GM23338 (cell line): ENCODE measurements around the gene RBM19. TPM values are rescaled to one million over a fixed set of nuclear protein-coding genes. Genes with fewer than 3 reads are reported as not detected.

ENCODE experiments used
- ATAC-seq: fragments of 200-7000 bp; cut with Tn5 transposase; 3 replicates; pipeline ENCODE4 v1.9.1; 2020
- DNase-seq: peaks from one replicate; pipeline ENCODE4 v3.0.0-alpha.2; 2015; ENCODE audit warnings: low spot score
- H2AFZ ChIP-seq: fragments of 200-600 bp; sonication (generic); 2 replicates; pipeline ENCODE4 v1.8.0; 2016; ENCODE audit warnings: antibody characterized with exemption, mild to moderate bottlenecking, moderate library complexity
- H3F3A ChIP-seq: fragments of 200-600 bp; sonication (generic); replicated peaks from 2 replicates; pipeline ENCODE4 v1.8.0; 2017; ENCODE audit warnings: antibody characterized with exemption, mixed run types, low read depth
- H3K27ac ChIP-seq: fragments of 200-600 bp; sonication (generic); 2 replicates; pipeline ENCODE4 v1.6.1; 2016; ENCODE audit warnings: low read depth
- H3K27me3 ChIP-seq: fragments of 200-600 bp; sonication (generic); 2 replicates; pipeline ENCODE4 v1.8.0; 2016; ENCODE audit warnings: mild to moderate bottlenecking, mixed run types, moderate library complexity; ENCODE audit not compliant: insufficient read depth
- H3K36me3 ChIP-seq: fragments of 200-600 bp; sonication (generic); 2 replicates; pipeline ENCODE4 v1.8.0; 2016; ENCODE audit warnings: mild to moderate bottlenecking; ENCODE audit not compliant: insufficient read depth
- H3K4me1 ChIP-seq: fragments of 200-600 bp; sonication (generic); 2 replicates; pipeline ENCODE4 v1.8.0; 2016; ENCODE audit warnings: mild to moderate bottlenecking, moderate library complexity; ENCODE audit not compliant: insufficient read depth
- H3K4me2 ChIP-seq: fragments of 200-600 bp; sonication (generic); 2 replicates; pipeline ENCODE4 v1.7.1; 2017; ENCODE audit warnings: mixed run types
- H3K4me3 ChIP-seq: fragments of 200-600 bp; sonication (generic); 2 replicates; pipeline ENCODE4 v1.6.1; 2016; ENCODE audit warnings: mixed run types
- H3K79me2 ChIP-seq: fragments of 200-600 bp; sonication (generic); replicated peaks from 2 replicates; pipeline ENCODE4 v1.8.0; 2017; ENCODE audit warnings: mild to moderate bottlenecking; ENCODE audit not compliant: insufficient read depth
- H3K9me2 ChIP-seq: fragments of 200-600 bp; sonication (generic); 2 replicates; pipeline ENCODE4 v1.8.0; 2017; ENCODE audit not compliant: insufficient read depth
- H4K20me1 ChIP-seq: fragments of 200-600 bp; sonication (generic); replicated peaks from 2 replicates; pipeline ENCODE4 v1.8.0; 2017; ENCODE audit warnings: mild to moderate bottlenecking; ENCODE audit not compliant: insufficient read depth
- H3K27ac Mint-ChIP-seq: 2 replicates; pipeline ENCODE4 v1.8.0; 2020; ENCODE audit warnings: inconsistent platforms, mild to moderate bottlenecking, moderate library complexity, mixed read lengths
- H3K27me3 Mint-ChIP-seq: 3 replicates; pipeline ENCODE4 v1.8.0; 2022; ENCODE audit warnings: low read depth, mild to moderate bottlenecking, moderate library complexity, mixed read lengths, inconsistent platforms; ENCODE audit not compliant: insufficient read depth, poor library complexity
- H3K36me3 Mint-ChIP-seq: 3 replicates; pipeline ENCODE4 v1.8.0; 2021; ENCODE audit warnings: low read depth, mild to moderate bottlenecking, inconsistent platforms, moderate library complexity, mixed read lengths
- H3K4me1 Mint-ChIP-seq: 3 replicates; pipeline ENCODE4 v1.8.0; 2020; ENCODE audit warnings: mild to moderate bottlenecking, inconsistent platforms, mixed read lengths
- H3K4me3 Mint-ChIP-seq: 3 replicates; pipeline ENCODE4 v1.8.0; 2021; ENCODE audit warnings: moderate library complexity, mild to moderate bottlenecking, inconsistent platforms, mixed read lengths
- H3K9me3 Mint-ChIP-seq: 3 replicates; pipeline ENCODE4 v1.8.0; 2020; ENCODE audit warnings: moderate library complexity, mild to moderate bottlenecking, inconsistent platforms, mixed read lengths
- EZH2 ChIP-seq: fragments of 200-600 bp; sonication (generic); IDR thresholded peaks from one replicate; pipeline ENCODE4 v1.8.0; 2017; ENCODE audit warnings: antibody characterized with exemption, mild to moderate bottlenecking, low read depth; ENCODE audit not compliant: unreplicated experiment
- EZH2phosphoT487 ChIP-seq: fragments of 200-600 bp; sonication (generic); IDR thresholded peaks from one replicate; pipeline ENCODE4 v1.8.1; 2018; ENCODE audit warnings: antibody characterized with exemption; ENCODE audit not compliant: unreplicated experiment
- NANOG ChIP-seq: IDR thresholded peaks from 2 replicates; pipeline ENCODE4 v1.6.1; 2016; ENCODE audit warnings: antibody characterized with exemption, borderline replicate concordance
- STAT1 ChIP-seq: IDR thresholded peaks from one replicate; pipeline ENCODE4 v1.6.1; 2016; ENCODE audit warnings: antibody characterized with exemption; ENCODE audit not compliant: unreplicated experiment
- ZNF114 ChIP-seq: fragments of 250-450 bp; sonication (Bioruptor Pico); IDR thresholded peaks from 2 replicates; pipeline ENCODE4 v1.5.0; 2020; ENCODE audit warnings: mild to moderate bottlenecking, moderate library complexity
- polyA plus RNA-seq: library from polyadenylated mRNA; unstranded; fragments of >200 nt; fragmentation: Nextera tagmentation; extraction: Ambion mirVana; gene quantifications from 2 replicates; pipeline ENCODE4 v1.2.1, GENCODE V29; 2016
- total RNA-seq: library from RNA; depleted of rRNA; stranded (reverse); fragments of >200 nt; shearing (Covaris generic); gene quantifications from 2 replicates; pipeline ENCODE4 v1.2.3, GENCODE V29; 2014
- TF ChIP-seq, protein P1 (sequence below): fragments of 250-450 bp; sonication (Bioruptor Pico); IDR thresholded peaks from 2 replicates; pipeline ENCODE4 v1.5.0; 2020; ENCODE audit warnings: mild to moderate bottlenecking, moderate library complexity
- TF ChIP-seq, protein P2 (sequence below), 2 experiments: fragments of 200-600 bp in 1 of 2; sonication (generic) in 1 of 2; conservative IDR thresholded peaks; 2 replicates each; pipeline versions ENCODE4 v1.5.1 to v1.6.1; 2016 to 2017; ENCODE audit warnings: antibody characterized with exemption in 2 of 2, low read depth in 2 of 2, mild to moderate bottlenecking in 2 of 2, moderate library complexity in 1 of 2

Gene RBM19
- total and polyA plus RNA-seq, 2 experiments from 2014 or later = 43.4 to 56.7 TPM

DNA sequence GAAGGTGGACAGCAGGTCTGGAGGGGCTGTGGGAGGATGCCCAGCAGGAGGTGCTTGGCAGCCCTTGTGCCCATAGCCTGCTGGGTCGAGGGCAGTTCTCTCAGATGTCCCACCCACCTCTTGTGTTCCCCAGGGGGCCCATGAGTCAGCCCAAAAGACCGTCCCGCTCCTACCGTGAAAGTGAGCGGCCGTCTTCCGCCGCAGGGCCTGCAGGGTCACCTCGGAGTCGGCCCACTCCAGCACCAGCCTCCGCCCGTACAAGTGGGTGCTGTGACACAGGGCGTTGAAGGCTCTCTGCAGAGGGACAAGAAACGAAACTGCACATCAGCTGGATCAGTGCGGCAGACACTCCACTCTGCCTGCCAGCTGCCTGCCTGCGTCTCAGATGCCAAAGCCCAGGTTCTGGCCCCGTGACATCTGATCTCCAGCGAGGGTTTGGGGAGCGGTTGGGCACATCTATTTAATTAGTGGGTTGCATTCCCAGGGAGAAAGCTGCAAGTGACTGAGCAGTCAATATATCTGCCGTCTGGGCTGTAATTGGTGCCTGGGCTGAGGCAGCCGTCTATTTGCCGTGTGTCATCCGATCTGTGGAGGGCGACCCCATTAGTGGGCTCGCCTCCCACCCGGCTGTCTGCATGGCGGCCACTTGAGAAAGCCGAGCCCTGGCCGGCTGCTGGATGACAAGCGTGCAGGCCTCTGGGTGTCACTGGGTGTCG is 121.5 kb downstream of the RBM19 start:
- Histone ChIP-seq H3K27ac (no peak overlapping the region), H3K27me3 (no peaks in the 10 kb centered on the region), H3K4me2 (no peak overlapping the region), H3K79me2 (no peaks in the 10 kb centered on the region), H3K9me2 (no peaks in the 10 kb centered on the region), H4K20me1 (no peaks in the 10 kb centered on the region), H3K4me3 (no peak overlapping the region), H2AFZ (no peak overlapping the region), H3K36me3 (no peaks in the 10 kb centered on the region), H3F3A (0 out of 2 replicates have a peak, but pooled peaks cover 4% of the 10 kb centered on the region), H3K4me1 (no peaks in the 10 kb centered on the region)
- TF ChIP-seq EZH2 = no peak
- TF ChIP-seq, protein P1, sequence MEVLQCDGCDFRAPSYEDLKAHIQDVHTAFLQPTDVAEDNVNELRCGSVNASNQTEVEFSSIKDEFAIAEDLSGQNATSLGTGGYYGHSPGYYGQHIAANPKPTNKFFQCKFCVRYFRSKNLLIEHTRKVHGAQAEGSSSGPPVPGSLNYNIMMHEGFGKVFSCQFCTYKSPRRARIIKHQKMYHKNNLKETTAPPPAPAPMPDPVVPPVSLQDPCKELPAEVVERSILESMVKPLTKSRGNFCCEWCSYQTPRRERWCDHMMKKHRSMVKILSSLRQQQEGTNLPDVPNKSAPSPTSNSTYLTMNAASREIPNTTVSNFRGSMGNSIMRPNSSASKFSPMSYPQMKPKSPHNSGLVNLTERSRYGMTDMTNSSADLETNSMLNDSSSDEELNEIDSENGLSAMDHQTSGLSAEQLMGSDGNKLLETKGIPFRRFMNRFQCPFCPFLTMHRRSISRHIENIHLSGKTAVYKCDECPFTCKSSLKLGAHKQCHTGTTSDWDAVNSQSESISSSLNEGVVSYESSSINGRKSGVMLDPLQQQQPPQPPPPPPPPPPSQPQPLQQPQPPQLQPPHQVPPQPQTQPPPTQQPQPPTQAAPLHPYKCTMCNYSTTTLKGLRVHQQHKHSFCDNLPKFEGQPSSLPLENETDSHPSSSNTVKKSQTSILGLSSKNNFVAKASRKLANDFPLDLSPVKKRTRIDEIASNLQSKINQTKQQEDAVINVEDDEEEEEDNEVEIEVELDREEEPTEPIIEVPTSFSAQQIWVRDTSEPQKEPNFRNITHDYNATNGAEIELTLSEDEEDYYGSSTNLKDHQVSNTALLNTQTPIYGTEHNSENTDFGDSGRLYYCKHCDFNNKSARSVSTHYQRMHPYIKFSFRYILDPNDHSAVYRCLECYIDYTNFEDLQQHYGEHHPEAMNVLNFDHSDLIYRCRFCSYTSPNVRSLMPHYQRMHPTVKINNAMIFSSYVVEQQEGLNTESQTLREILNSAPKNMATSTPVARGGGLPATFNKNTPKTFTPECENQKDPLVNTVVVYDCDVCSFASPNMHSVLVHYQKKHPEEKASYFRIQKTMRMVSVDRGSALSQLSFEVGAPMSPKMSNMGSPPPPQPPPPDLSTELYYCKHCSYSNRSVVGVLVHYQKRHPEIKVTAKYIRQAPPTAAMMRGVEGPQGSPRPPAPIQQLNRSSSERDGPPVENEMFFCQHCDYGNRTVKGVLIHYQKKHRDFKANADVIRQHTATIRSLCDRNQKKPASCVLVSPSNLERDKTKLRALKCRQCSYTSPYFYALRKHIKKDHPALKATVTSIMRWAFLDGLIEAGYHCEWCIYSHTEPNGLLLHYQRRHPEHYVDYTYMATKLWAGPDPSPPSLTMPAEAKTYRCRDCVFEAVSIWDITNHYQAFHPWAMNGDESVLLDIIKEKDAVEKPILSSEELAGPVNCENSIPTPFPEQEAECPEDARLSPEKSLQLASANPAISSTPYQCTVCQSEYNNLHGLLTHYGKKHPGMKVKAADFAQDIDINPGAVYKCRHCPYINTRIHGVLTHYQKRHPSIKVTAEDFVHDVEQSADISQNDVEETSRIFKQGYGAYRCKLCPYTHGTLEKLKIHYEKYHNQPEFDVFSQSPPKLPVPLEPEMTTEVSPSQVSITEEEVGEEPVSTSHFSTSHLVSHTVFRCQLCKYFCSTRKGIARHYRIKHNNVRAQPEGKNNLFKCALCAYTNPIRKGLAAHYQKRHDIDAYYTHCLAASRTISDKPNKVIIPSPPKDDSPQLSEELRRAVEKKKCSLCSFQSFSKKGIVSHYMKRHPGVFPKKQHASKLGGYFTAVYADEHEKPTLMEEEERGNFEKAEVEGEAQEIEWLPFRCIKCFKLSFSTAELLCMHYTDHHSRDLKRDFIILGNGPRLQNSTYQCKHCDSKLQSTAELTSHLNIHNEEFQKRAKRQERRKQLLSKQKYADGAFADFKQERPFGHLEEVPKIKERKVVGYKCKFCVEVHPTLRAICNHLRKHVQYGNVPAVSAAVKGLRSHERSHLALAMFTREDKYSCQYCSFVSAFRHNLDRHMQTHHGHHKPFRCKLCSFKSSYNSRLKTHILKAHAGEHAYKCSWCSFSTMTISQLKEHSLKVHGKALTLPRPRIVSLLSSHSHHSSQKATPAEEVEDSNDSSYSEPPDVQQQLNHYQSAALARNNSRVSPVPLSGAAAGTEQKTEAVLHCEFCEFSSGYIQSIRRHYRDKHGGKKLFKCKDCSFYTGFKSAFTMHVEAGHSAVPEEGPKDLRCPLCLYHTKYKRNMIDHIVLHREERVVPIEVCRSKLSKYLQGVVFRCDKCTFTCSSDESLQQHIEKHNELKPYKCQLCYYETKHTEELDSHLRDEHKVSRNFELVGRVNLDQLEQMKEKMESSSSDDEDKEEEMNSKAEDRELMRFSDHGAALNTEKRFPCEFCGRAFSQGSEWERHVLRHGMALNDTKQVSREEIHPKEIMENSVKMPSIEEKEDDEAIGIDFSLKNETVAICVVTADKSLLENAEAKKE (CRISPR knock-in tag) = no peak
- TF ChIP-seq, protein P2, sequence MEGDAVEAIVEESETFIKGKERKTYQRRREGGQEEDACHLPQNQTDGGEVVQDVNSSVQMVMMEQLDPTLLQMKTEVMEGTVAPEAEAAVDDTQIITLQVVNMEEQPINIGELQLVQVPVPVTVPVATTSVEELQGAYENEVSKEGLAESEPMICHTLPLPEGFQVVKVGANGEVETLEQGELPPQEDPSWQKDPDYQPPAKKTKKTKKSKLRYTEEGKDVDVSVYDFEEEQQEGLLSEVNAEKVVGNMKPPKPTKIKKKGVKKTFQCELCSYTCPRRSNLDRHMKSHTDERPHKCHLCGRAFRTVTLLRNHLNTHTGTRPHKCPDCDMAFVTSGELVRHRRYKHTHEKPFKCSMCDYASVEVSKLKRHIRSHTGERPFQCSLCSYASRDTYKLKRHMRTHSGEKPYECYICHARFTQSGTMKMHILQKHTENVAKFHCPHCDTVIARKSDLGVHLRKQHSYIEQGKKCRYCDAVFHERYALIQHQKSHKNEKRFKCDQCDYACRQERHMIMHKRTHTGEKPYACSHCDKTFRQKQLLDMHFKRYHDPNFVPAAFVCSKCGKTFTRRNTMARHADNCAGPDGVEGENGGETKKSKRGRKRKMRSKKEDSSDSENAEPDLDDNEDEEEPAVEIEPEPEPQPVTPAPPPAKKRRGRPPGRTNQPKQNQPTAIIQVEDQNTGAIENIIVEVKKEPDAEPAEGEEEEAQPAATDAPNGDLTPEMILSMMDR (conservative IDR thresholded peaks at IDR 0.05; ENCODE audit: low read depth in 2 of 2) = no peak
- TF ChIP-seq STAT1 = no peak
- no peak for TF ChIP-seq NANOG
- no peak for TF ChIP-seq EZH2phosphoT487
- TF ChIP-seq ZNF114 = no peak
- H3K27me3 Mint-ChIP-seq = no peaks in the 10 kb centered on the region
- peak overlapping the region; percentile 82 for H3K27ac Mint-ChIP-seq
- no peak overlapping the region for H3K4me3 Mint-ChIP-seq
- ATAC-seq = no peak
- no peak for DNase-seq
- peaks cover 4% of the 10 kb centered on the region; the same call in 2 of the 3 replicates for H3K4me1 Mint-ChIP-seq
- H3K9me3 Mint-ChIP-seq = no peaks in the 10 kb centered on the region
- peaks cover 6% of the 10 kb centered on the region; the same call in 2 of the 3 replicates for H3K36me3 Mint-ChIP-seq
